Type B pancreatic cell (in vitro differentiated cells): ENCODE measurements around the gene SMIM41. TPM values are rescaled to one million over a fixed set of nuclear protein-coding genes. Genes with fewer than 3 reads are reported as not detected.

Experiments
- DNase-seq: peaks from one replicate; pipeline ENCODE4 v3.0.0; 2021; ENCODE audit warnings: mixed read lengths; ENCODE audit not compliant: unreplicated experiment; ENCODE audit errors: extremely low spot score
- H3K27ac Mint-ChIP-seq: 2 replicates; pipeline ENCODE4 v1.8.0; 2021; ENCODE audit warnings: mild to moderate bottlenecking, mixed read lengths
- H3K27me3 Mint-ChIP-seq: 2 replicates; pipeline ENCODE4 v1.8.0; 2021; ENCODE audit warnings: mixed read lengths
- H3K36me3 Mint-ChIP-seq: 2 replicates; pipeline ENCODE4 v1.8.0; 2021; ENCODE audit warnings: mixed read lengths
- H3K4me1 Mint-ChIP-seq: one replicate; pipeline ENCODE4 v1.8.0; 2021; ENCODE audit warnings: mixed read lengths; ENCODE audit not compliant: unreplicated experiment
- H3K4me3 Mint-ChIP-seq: 2 replicates; pipeline ENCODE4 v1.8.0; 2021; ENCODE audit warnings: mild to moderate bottlenecking, mixed read lengths
- H3K9me3 Mint-ChIP-seq: 2 replicates; pipeline ENCODE4 v1.8.0; 2021; ENCODE audit warnings: mixed read lengths
- total RNA-seq: library from RNA; stranded (reverse); gene quantifications from 2 replicates; pipeline ENCODE4 v1.2.1, GENCODE V29; 2021; ENCODE audit warnings: low replicate concordance
- TF ChIP-seq, protein P1 (sequence below): fragments of 200-600 bp; sonication (generic); conservative IDR thresholded peaks from 2 replicates; pipeline ENCODE4 v1.5.0; 2021; ENCODE audit warnings: antibody characterized with exemption, mild to moderate bottlenecking

The SMIM41 gene
- total RNA-seq, 1 donor from 2014 or later = not detected

DNA sequence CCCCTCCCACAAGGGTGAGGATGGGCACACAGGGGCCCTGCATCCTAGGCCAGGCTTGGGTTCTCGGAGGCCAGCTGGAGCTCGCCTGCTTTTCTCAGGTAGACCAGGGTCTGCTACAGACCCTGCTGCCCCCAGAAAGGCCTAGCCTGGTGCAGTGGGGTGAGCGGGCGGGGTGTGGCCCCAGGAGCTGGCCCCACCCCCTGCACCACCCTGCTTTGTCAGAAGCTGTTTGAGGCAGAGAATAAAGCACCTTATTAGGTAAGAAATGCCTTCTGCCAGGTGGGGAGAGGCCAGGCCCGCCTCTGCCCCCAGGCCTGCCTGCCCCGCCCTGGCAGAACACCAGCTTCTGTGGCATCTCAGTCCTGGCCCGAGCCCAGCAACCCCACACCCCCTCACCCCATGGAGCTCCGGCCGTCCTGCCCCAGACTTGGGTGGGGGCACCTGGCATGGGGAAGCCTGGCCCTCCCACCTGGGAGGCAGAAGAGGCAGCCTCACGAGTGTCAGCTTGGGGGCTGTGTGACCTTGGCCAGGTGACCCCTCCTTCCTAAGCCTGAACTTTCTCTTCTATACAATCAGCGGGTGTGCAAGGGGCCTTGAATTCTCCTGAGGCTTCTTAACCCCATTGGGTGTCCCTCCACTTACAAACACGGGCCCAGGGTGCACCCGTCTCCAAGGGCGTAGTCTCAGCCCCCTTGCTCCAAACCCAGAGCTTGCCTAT lies 69.1 kb downstream of the SMIM41 start:
- H3K36me3 Mint-ChIP-seq = no peaks in the 10 kb centered on the region
- no peak for DNase-seq
- no peaks in the 10 kb centered on the region for H3K9me3 Mint-ChIP-seq
- no peak overlapping the region for H3K4me3 Mint-ChIP-seq
- peaks cover 3% of the 10 kb centered on the region for H3K27me3 Mint-ChIP-seq
- H3K27ac Mint-ChIP-seq = peak overlapping the region; percentile 91
- TF ChIP-seq, protein P1, sequence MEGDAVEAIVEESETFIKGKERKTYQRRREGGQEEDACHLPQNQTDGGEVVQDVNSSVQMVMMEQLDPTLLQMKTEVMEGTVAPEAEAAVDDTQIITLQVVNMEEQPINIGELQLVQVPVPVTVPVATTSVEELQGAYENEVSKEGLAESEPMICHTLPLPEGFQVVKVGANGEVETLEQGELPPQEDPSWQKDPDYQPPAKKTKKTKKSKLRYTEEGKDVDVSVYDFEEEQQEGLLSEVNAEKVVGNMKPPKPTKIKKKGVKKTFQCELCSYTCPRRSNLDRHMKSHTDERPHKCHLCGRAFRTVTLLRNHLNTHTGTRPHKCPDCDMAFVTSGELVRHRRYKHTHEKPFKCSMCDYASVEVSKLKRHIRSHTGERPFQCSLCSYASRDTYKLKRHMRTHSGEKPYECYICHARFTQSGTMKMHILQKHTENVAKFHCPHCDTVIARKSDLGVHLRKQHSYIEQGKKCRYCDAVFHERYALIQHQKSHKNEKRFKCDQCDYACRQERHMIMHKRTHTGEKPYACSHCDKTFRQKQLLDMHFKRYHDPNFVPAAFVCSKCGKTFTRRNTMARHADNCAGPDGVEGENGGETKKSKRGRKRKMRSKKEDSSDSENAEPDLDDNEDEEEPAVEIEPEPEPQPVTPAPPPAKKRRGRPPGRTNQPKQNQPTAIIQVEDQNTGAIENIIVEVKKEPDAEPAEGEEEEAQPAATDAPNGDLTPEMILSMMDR = no peak
- H3K4me1 Mint-ChIP-seq = peaks cover 30% of the 10 kb centered on the region

DNA sequence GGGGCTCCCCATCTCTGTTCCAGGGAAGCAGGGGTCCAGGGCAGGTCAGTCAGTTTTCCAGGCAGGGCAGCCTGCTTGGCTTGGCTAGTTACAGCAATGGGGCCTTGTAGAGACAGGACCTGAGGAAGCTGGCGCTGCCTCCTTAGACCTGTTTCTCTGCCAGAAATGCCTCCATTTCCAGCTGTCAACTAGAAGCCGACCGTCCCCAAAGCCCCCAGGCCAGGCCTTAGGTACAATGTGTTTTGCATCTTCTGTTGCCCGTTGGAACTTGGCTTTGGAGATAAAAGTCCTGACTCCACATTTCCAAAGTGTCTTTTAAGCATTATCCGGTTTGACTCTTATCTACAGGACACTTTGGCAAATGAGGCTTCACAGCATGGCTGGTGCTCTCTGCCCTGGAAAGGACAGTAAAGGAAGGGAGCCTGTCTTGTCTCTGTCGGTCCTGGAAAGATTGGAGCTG lies 69.7 kb downstream of the SMIM41 start:
- Mint-ChIP-seq H3K36me3 (no peaks in the 10 kb centered on the region), H3K27ac (peak overlapping the region; percentile 91), H3K27me3 (peaks cover 3% of the 10 kb centered on the region), H3K4me1 (peaks cover 27% of the 10 kb centered on the region), H3K9me3 (no peaks in the 10 kb centered on the region), H3K4me3 (no peak overlapping the region)
- DNase-seq = no peak
- TF ChIP-seq, protein P1 = no peak

DNA sequence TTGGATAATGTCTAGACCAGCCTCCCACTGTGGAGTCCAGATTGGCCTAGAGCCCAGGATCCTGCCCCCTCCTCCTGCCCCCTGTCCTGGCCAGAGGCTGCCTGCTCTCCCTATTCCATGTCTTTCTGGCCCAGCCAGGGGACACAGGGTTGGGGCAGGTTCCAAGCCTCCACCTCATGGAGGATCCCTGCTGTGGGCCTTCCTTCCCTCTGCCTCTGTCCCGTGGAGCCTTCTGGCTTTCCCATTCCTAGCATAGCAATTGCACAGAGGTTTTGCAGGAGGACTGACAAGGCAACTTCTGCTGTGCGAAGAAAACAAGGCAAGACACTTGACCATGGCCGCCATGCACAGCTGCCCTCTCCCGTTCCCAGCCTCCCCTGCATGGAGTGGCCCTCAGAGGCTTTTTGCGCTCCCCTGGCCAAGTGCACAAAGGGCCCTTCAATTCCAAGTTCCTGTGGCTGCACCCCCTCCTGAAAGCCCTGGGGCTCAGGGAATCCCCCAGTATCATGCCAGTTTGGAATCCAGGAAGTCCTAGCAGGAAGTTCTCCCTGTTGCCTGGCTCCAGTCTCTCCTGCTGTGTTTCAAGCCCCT lies 70.2 kb downstream of the SMIM41 start:
- H3K27ac Mint-ChIP-seq = peak overlapping the region; percentile 91

DNA sequence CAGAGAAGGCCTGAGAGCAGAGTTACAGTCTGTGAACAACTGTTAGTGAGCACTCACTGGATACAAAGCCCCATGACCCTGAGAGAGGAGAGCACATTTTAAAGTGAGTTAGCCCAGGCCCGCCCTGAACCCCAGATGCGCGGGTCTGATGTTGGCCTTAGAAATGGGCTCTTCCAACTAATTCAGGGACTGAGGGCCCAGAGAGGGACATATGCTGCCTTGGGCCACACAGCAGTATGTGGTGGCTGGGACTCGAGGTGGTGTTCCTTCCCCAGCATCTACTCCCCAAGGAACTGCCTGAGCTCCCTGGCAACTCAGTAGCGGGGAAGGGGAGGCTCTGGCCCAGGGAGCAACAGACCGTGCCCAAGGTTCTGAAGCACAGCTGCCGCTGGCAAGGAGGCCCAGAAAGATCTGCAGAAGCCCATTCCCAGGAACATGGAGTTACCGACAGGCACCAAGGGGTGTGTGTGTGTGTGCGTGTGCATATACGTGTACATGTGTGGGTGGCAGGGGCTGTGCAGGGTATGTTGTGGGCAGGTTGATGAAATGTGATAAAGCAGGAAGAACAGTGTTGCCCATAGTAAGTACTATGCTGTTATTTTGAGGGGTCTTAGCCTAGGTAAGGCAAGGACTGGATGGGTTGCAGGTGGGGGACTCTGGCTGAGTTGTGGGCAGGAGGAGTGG lies 71.8 kb downstream of the SMIM41 start:
- TF ChIP-seq, protein P1 = no peak
- peak overlapping the region; percentile 37 for H3K4me3 Mint-ChIP-seq
- DNase-seq = no peak
- peak overlapping the region; percentile 91 for H3K27ac Mint-ChIP-seq
- peaks cover 3% of the 10 kb centered on the region for H3K27me3 Mint-ChIP-seq
- no peaks in the 10 kb centered on the region for H3K36me3 Mint-ChIP-seq
- peaks cover 19% of the 10 kb centered on the region for H3K4me1 Mint-ChIP-seq
- H3K9me3 Mint-ChIP-seq = no peaks in the 10 kb centered on the region

More for the DNA sequence above, 70.2 kb downstream of the SMIM41 start:
- TF ChIP-seq, protein P1 = no peak
- Mint-ChIP-seq H3K4me1 (peaks cover 25% of the 10 kb centered on the region), H3K36me3 (no peaks in the 10 kb centered on the region), H3K9me3 (no peaks in the 10 kb centered on the region), H3K27me3 (peaks cover 3% of the 10 kb centered on the region), H3K4me3 (no peak overlapping the region)
- DNase-seq = no peak

DNA sequence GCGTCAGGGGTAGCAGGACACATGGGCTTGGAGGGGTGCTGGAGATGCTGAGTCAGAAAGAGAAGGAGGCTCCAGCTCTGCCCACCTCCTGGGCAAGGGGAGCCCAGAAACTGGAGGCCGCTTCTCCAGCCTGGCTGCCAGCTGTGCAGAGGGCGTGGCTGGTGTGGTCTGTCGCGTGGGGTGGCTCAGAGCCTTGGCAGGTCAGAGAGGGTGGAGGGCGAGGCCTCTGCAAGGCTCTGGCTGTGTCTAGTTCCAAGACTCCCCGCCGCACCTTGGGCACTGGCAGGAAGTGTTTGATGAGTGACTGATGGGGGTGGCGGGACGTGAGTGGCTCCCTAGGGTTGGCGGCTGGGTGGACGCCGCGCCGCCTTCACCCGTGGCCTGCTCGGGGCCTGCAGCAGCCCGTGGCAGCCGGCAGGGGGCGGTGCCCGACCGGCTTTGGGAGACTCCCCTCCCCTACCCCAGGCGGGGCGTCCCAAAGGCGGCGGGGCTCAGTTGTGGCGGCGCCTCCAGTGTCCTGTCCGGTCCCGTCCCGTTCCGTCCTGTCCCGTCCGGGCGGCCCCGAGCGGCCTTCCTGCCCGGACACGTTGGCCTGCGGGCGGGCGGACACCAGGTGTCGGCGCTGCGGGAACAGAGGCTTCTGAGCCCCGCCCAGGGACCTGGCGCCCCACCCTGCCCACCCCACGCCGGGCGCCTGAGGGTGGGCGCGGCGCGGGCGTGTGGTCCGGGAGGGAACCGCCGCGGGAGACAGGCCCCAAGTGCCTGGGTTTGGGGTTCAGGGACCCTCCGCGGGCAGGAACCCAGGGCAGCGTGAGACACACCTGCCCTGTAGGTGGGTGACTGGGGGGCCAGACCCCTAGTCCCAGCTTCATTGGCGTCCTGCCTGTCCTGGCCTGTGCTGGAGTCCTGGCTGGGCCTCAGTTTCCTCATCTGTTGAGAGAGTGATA lies 72.6 kb downstream of the SMIM41 start:
- Mint-ChIP-seq H3K36me3 (no peaks in the 10 kb centered on the region), H3K4me1 (peaks cover 19% of the 10 kb centered on the region), H3K27ac (peak overlapping the region; percentile 91), H3K27me3 (peaks cover 3% of the 10 kb centered on the region), H3K4me3 (peak overlapping the region; percentile 37), H3K9me3 (no peaks in the 10 kb centered on the region)
- DNase-seq = no peak
- TF ChIP-seq, protein P1 = peak; percentile 89
